Endodermal cell (in vitro differentiated cells): ENCODE data around the gene TOB1. TPM values are rescaled to one million over a fixed set of nuclear protein-coding genes. Genes with fewer than 3 reads are reported as not detected.
A peak's percentile ranks its signal among the peaks of the same experiment; 100 is the strongest.

Source experiments
- DNase-seq: peaks from one replicate; pipeline ENCODE4 v3.0.0-alpha.2; 2017
- H3K27ac ChIP-seq: 2 replicates; pipeline ENCODE4 v1.5.1; 2013; ENCODE audit warnings: mild to moderate bottlenecking, low read depth, low read length, moderate library complexity
- H3K27me3 ChIP-seq: 2 replicates; pipeline ENCODE4 v1.6.1; 2013; ENCODE audit warnings: mild to moderate bottlenecking, low read length, moderate library complexity; ENCODE audit not compliant: insufficient read depth, control insufficient read depth, poor library complexity, severe bottlenecking
- H3K36me3 ChIP-seq: 2 replicates; pipeline ENCODE4 v1.7.0; 2013; ENCODE audit warnings: mild to moderate bottlenecking, low read length, moderate library complexity; ENCODE audit not compliant: control insufficient read depth, insufficient read depth
- H3K4me1 ChIP-seq: one replicate; pipeline ENCODE4 v1.7.0; 2013; ENCODE audit warnings: low read length; ENCODE audit not compliant: control insufficient read depth, insufficient read depth
- H3K4me3 ChIP-seq: 2 replicates; pipeline ENCODE4 v1.5.1; 2013; ENCODE audit warnings: mild to moderate bottlenecking, low read length, moderate library complexity
- H3K9ac ChIP-seq: 2 replicates; pipeline ENCODE4 v1.6.1; 2013; ENCODE audit warnings: mild to moderate bottlenecking, low read length, moderate library complexity; ENCODE audit not compliant: poor library complexity, severe bottlenecking; ENCODE audit errors: extremely low read depth
- H3K9me3 ChIP-seq: 2 replicates; pipeline ENCODE4 v1.6.1; 2013; ENCODE audit warnings: mild to moderate bottlenecking, low read length, moderate library complexity; ENCODE audit not compliant: control insufficient read depth
- H3K27ac Mint-ChIP-seq: 2 replicates; pipeline ENCODE4 v1.8.0; 2020; ENCODE audit warnings: mixed read lengths
- H3K27me3 Mint-ChIP-seq: 2 replicates; pipeline ENCODE4 v1.8.0; 2021; ENCODE audit warnings: mild to moderate bottlenecking, mixed read lengths; ENCODE audit not compliant: insufficient read depth
- H3K36me3 Mint-ChIP-seq: 2 replicates; pipeline ENCODE4 v1.8.0; 2020; ENCODE audit warnings: low read depth, mixed read lengths
- H3K4me1 Mint-ChIP-seq: 2 replicates; pipeline ENCODE4 v1.8.0; 2020; ENCODE audit warnings: mixed read lengths
- H3K4me3 Mint-ChIP-seq: 2 replicates; pipeline ENCODE4 v1.8.0; 2020; ENCODE audit warnings: mild to moderate bottlenecking, moderate library complexity, mixed read lengths
- H3K9me3 Mint-ChIP-seq: 2 replicates; pipeline ENCODE4 v1.8.0; 2020; ENCODE audit warnings: mild to moderate bottlenecking, mixed read lengths
- WGBS, 2 experiments: methylation state at CpG; one replicate each; pipeline versions ENCODE4 v1.1.5 to v1.1.7; 2013; ENCODE audit warnings: missing lambda C conversion rate in 2 of 2, mixed read lengths in 1 of 2; ENCODE audit not compliant: insufficient coverage in 1 of 2, insufficient read length in 1 of 2; 5-methylcytosine and 5-hydroxymethylcytosine counted together
- total RNA-seq, 2 donors: library from RNA; stranded (reverse); fragmentation: NEBNext Ultra II Directional in 1 of 2; extraction: Animal tissue kit (Norgen Biotek cat#: 25700) in 1 of 2; gene quantifications; 2 replicates in 1 of 2; 3 replicates in 1 of 2; pipeline ENCODE4 v1.2.1, GENCODE V29; 2021
- TF ChIP-seq, protein P1 (sequence below): fragments of 200-600 bp; sonication (generic); conservative IDR thresholded peaks from 2 replicates; pipeline ENCODE4 v1.5.0; 2021; ENCODE audit warnings: antibody characterized with exemption, mild to moderate bottlenecking

Gene TOB1
- total RNA-seq, 2 donors from 2014 or later: 35.5 to 36.3 TPM

DNA sequence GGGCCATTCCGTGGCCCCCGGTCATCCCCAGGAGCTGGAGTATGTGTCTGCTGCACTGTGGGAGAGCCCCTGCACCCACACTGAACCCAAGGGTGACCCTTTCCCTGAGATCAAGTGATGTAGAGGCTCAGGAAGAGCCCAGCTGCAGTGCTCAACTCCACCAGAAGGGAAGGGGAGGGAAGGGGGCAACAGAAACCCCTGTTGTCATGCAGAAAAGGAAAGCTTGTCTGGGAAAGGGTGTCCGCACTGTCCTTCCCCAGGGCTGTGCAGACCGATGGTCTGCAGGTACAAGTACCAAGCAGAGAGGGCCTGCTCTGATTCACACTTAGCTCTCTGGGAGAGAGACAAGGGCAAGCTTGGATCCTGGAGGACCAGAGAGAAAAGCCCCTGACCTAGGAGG is 45.7 kb upstream of the TOB1 start:
- Histone ChIP-seq H3K36me3 (no peaks in the 10 kb centered on the region), H3K27ac (no peak overlapping the region), H3K4me1 (peaks cover 6% of the 10 kb centered on the region), H3K9ac (no peak overlapping the region), H3K27me3 (no peaks in the 10 kb centered on the region), H3K9me3 (no peaks in the 10 kb centered on the region), H3K4me3 (no peak overlapping the region)
- DNase-seq: peak; percentile 75
- Mint-ChIP-seq H3K27me3 (no peaks in the 10 kb centered on the region), H3K4me3 (no peak overlapping the region), H3K27ac (no peak overlapping the region), H3K36me3 (no peaks in the 10 kb centered on the region), H3K9me3 (no peaks in the 10 kb centered on the region), H3K4me1 (peaks cover 22% of the 10 kb centered on the region)
- TF ChIP-seq, protein P1, sequence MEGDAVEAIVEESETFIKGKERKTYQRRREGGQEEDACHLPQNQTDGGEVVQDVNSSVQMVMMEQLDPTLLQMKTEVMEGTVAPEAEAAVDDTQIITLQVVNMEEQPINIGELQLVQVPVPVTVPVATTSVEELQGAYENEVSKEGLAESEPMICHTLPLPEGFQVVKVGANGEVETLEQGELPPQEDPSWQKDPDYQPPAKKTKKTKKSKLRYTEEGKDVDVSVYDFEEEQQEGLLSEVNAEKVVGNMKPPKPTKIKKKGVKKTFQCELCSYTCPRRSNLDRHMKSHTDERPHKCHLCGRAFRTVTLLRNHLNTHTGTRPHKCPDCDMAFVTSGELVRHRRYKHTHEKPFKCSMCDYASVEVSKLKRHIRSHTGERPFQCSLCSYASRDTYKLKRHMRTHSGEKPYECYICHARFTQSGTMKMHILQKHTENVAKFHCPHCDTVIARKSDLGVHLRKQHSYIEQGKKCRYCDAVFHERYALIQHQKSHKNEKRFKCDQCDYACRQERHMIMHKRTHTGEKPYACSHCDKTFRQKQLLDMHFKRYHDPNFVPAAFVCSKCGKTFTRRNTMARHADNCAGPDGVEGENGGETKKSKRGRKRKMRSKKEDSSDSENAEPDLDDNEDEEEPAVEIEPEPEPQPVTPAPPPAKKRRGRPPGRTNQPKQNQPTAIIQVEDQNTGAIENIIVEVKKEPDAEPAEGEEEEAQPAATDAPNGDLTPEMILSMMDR: peak; percentile 55
- WGBS, 2 experiments: 55 to 71% methylated on average over 2 to 4 of the region's 4 CpGs

DNA sequence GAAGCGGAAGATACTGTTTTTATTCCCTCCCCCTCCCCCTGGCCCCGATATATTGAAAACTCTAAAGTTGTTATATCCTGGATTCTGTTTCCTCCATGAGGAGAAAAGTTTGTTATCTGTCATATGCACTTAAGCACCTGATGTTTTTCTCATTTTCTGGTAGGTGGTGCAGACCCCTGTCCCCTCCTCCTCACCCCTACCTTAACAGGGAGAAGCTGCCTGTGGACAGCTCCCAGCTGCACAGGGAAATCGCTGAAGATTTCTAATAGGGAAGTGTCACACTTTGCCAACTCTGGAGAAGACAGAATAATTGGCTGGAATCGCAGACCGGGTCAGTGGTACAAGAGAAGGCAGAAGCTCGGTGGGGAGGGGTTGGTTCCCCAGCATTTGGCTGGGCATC is 45.3 kb upstream of the TOB1 start:
- Mint-ChIP-seq H3K4me3 (no peak overlapping the region), H3K9me3 (no peaks in the 10 kb centered on the region), H3K36me3 (no peaks in the 10 kb centered on the region), H3K4me1 (peaks cover 20% of the 10 kb centered on the region), H3K27ac (no peak overlapping the region), H3K27me3 (no peaks in the 10 kb centered on the region)
- H3K27ac ChIP-seq: no peak overlapping the region
- TF ChIP-seq, protein P1: no peak
- WGBS, 2 experiments: 73 to 77% methylated on average over 3 to 5 of the region's 6 CpGs
- H3K36me3 ChIP-seq: no peaks in the 10 kb centered on the region
- H3K9me3 ChIP-seq: no peaks in the 10 kb centered on the region
- no peaks in the 10 kb centered on the region for H3K27me3 ChIP-seq
- peaks cover 6% of the 10 kb centered on the region for H3K4me1 ChIP-seq
- H3K9ac ChIP-seq: no peak overlapping the region
- no peak for DNase-seq
- H3K4me3 ChIP-seq: no peak overlapping the region

DNA sequence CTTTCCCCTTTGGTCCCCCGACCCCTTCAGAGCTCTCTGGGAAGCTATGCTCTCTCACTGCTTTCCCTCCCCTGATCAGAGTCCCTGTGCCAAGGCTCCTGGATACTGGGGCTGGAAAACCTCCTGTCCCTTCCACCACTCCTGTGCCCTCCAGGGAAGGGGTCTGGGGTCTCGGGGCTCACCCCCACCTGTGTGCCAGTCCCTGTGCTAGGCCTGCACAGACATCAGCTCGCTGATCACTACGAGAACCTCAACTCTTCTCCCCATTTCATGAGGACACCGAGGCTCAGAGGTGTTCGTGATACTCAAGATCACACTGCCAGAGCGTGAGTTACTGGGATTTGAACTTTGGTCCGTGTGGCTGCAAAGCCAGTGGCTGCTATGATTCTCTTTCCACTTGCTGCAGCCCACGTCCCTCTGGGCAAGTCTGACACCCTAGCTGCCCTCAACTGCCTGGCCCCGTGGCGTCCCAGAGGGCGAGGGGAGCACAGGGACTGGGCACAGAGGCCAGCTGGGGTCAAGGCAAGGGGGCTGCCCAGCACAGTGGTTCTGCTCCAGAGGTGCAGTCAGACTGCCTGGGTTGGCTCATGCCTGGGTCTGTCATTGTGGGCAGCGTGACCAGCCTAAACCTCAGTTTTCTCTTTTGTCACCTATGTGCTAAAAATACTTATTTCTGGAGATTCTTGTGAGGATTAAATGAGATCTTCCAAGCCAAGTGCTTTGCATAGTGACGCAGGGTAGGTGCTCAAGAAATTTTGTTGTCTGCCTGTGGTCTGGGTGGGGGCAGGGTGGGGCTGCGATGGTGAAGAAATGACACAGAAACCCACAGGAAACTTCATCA is 43.8 kb upstream of the TOB1 start:
- H3K9ac ChIP-seq: no peak overlapping the region
- no peaks in the 10 kb centered on the region for H3K9me3 Mint-ChIP-seq
- no peak overlapping the region for H3K4me3 ChIP-seq
- DNase-seq: no peak
- peaks cover 10% of the 10 kb centered on the region for H3K4me1 ChIP-seq
- 88 to 92% methylated on average over 9 to 15 of the region's 15 CpGs for WGBS, 2 experiments
- H3K36me3 ChIP-seq: no peaks in the 10 kb centered on the region
- no peaks in the 10 kb centered on the region for H3K36me3 Mint-ChIP-seq
- no peak overlapping the region for H3K27ac ChIP-seq
- peaks cover 29% of the 10 kb centered on the region for H3K4me1 Mint-ChIP-seq
- peak overlapping the region; percentile 95 for H3K27ac Mint-ChIP-seq
- no peak overlapping the region for H3K4me3 Mint-ChIP-seq
- H3K27me3 ChIP-seq: no peaks in the 10 kb centered on the region
- TF ChIP-seq, protein P1: no peak
- no peaks in the 10 kb centered on the region for H3K9me3 ChIP-seq
- H3K27me3 Mint-ChIP-seq: no peaks in the 10 kb centered on the region
